GM18519 (cell line): ENCODE data around the gene PLIN4.
"Not testable (repeated sequence)": the region's sequence is repeated elsewhere in the genome, so short reads cannot be mapped to it uniquely, and the experiment has no call there.

Experiments used
- ATAC-seq: cut with Tn5 transposase; IDR thresholded peaks from one replicate; pipeline ENCODE4 v1.9.1; 2021; ENCODE audit warnings: mild to moderate bottlenecking, moderate library complexity; ENCODE audit not compliant: unreplicated experiment, low FRiP score

Gene PLIN4

DNA sequence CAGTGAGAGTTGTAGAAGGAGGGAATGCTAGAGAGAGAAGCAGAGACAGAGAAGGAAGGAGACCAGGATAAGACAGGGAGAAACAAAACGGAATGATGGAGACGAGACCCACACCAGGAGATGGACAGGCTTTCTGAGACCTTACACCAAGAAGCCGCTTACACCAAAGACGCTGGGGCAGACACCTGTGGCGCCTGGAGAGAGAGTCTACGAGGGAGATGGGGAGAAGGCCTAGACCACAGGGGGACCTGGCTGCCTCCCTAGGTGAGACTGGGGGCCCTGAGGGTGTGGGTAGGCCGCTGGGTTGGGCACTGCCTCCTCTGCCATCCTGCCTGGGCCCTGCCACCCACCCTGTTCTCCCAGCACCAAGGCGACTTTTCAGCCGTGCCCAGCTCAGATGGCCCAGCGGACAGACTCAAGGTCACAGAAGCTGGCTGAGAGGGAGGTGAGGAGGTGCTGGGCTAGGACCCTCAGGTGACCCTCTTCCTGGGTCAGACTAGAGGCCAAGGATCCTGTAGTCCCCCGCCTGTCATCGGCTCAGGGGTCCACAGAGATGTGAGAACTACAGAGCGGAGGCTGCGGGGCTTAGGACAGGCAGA is 11.7 kb upstream of the PLIN4 start:
- no peak for ATAC-seq

DNA sequence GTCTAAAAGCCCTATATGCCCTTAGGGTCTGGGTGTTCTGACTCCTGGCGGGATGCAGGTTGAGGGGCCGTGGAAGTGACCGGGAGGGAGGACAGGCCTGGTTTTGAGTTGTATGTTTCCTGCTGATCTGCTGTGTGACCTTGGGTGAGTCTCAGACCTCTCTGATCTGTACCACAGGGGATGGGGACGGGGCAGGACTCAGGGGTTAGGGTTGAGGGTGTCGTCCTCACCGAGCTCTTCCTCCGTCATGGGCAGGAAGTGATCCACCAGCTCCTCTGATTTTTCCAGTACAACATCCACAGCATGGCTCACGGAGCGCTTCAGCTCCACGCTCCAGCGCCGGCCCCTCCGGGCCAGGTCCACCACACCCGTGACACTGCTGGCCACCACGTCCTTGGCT is 10.6 kb upstream of the PLIN4 start:
- no peak for ATAC-seq

DNA sequence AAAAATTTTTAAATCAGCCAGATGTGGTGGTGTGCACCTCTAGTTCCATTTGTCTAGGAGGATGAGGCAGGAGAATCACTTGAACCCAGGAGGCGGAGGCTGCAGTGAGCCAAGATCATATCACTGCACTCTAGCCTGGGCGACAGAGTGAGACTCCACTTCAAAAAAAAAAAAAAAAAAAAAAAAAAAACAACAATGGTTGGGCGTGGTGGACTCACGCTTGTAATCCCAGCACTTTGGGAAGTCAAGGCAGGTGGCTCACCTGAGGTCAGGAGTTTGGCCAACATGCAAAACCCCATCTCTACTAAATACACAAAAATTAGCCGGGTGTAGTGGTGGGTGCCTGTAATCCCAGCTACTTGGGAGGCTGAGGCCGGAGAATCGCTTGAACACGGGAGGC is 9.1 kb upstream of the PLIN4 start:
- not testable (repeated sequence) for ATAC-seq

- ATAC-seq = no peak
Measured at GRCh38 chr19:4525563-4526002, 7.3 kb upstream of the PLIN4 start.

- ATAC-seq = no peak
Measured at GRCh38 chr19:4524808-4525562, 6.7 kb upstream of the PLIN4 start.

DNA sequence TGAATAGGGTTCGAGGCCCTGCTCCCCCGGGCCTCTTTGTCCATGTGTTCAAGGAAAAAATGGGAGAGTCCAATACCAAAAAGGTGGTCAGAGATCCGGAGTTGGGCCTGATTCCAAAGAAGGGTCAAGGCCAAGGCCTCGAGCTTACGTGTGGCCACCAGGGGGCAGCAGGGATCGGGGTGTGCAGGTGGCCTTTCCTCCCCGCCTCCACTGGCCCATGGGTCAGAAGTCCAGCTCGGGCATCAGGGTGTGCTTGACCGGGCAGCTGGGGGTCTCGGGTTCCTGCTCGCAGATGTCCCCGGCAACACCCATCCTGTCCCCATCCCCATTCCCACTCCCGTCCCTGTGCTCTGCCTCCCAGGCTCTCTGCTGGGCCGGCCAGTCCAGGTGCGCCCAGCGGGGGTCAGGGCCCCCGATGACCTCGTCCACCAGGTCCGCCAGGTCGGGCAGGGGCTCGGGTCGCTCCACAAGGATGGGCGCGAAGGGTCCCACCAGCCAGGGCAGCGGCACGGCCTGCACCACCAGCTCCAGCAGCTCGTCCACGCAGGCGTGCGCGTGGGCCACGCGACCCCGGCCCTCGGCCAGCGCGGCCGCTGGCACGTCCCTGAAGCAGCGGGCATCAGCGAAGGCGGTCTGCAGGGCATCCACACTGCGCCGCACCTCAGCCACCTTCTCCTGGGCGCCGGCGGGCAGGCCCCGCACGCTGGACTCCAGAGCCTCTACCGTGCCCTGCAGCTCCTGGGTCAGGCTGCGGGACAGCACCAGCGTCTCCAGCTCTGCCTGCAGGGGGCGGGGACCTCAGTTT is 5.2 kb upstream of the PLIN4 start:
- no peak for ATAC-seq

GRCh38 chr19:4522291-4523002 is 4.2 kb upstream of the PLIN4 start:
- ATAC-seq = no peak

GRCh38 chr19:4521888-4522242 is 3.6 kb upstream of the PLIN4 start:
- ATAC-seq = no peak

DNA sequence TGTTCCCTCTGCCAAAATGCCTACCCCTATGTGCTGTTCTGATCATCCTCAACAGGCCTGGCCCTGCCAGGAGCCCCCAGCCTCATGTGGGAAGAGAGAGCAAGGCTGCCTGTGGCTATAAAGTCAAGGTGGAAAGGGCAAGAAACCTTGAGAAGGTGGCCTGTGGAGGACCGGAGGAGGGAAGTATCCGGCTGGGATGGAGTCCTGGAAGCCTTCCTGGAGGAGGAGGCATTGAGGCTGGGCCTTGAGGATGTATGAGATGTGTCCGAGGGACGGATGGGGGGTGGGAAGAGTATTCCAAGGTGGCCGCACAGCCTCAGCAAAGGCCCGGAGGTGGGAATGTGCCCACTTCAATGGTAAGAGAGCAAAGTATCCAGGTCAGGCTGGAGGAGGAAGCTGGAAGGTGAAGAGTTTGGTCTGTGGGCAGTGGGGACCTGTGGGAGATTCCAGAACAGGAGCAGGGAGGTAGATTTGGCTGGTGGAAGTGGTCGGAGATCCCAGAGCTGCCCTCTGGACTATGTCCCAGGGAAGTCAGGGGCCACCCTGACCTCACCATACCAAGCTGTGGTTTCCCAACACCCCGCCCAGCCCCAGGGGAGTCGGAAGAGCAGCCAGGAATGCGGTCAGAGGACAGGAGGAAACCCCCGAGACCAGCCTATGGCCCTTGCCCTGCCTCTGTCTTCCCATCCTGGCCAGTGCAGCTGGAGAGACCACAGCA is 3.0 kb upstream of the PLIN4 start:
- no peak for ATAC-seq

DNA sequence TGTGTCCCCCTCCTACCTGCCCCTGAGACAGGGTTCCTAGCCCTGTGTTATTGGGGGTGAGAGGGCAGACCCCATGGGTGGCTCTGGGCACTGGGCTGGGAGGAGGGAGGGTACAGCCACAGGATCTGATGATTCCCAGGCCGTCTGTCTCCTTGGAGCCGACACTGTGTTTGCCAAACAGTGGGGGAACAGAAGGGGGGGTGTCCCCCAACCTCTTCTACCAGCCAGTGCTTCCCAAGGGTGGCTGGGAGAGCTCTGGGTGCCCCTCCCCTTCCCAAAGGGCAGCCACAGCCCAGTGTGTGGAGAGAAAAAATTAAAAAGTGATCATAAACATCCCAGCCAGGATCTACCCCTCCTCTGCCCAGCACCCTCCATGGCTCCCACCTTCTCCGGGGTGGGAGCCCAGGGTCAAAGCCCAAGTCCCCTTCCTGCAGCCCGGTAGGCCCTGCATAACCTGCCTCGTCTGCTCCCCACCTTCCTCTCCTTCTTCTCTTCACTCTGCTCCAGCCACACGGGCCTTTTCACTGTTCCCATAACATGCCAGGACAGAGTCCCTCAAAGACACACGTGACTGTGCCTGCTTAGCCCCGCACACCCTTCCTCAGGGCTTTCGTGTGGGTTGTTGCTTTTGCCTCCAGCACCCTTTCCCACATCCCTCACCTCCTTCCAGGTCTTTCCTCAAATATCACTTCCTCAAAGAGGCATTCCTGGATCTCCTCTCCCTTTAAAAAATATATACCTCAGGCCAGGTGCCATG is 1.4 kb upstream of the PLIN4 start:
- no peak for ATAC-seq

DNA sequence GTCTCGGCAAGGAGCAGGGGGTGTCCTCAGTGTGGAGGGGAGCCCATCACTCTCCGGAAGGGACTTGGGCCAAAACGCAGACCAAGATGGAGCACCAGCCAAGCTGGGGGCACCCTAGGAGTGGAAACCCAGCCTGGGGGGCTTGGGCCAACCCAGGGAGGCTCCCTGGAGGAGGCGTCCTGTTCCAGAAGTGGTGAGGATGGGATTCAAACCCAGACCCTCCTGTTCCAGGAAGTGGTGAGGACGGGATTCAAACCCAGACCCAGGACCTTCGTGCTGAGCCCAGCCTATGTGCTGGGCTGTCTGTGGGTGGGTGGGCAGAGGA is 848 bp upstream of the PLIN4 start:
- ATAC-seq = no peak

GRCh38 chr19:4517451-4518057 is 732 bp downstream of the PLIN4 start:
- ATAC-seq = no peak

GRCh38 chr19:4516939-4517300 is 1.4 kb downstream of the PLIN4 start:
- ATAC-seq = no peak

DNA sequence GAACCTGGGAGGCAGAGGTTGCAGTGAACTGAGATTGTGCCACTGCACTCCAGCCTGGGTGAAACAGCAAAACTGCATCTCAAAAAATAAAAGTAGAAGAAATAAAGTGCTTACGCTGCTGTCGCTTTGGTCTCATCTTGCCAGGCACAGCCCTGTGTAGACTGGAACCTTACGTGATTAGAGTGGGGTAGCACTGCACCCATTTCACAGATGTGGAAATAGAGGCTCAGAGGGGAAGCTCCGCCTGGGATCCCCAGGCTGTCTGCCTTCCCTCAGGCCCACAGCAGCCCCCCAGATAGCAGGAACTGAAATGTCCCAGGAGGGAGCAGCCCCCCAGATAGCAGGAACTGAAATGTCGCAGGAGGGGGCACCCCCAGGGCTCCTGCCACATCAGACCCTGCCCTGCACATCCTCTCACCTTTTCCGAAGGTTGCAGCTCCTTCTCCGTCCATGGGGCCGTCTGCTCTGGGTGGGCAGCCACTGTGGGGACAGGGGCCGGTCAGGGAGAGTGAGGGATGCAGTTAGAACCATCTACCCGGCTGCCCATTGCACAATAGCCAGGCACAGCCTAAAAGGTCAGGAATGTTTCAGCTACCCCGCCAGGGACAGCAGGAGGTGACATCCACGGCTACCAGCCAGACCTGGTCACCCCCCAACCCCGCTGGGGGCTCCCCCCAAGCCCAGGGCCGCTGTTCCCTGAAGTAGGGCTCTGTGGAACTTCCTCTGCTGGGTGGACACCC is 1.9 kb downstream of the PLIN4 start:
- ATAC-seq = no peak

DNA sequence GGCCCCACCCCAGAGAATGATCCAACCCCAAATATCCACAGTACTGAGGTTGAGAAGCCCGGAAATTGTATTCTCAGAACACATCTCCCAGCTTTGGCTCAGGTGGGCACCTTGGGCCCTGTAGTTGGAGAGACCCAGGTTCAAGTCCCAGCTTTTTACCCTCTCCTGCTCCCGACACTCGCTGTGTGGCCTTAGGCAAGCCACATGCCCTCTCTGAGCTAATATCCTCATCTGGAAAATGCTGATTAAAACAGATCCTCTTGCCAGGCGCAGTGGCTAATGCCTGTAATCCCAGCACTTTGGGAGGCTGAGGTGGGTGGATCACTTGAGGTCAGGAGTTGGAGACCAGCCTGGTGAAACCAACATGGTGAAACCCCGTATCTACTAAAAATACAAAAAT is 2.6 kb downstream of the PLIN4 start:
- no peak for ATAC-seq

- ATAC-seq = no peak
Measured at GRCh38 chr19:4513248-4513647, 5.0 kb downstream of the PLIN4 start.

DNA sequence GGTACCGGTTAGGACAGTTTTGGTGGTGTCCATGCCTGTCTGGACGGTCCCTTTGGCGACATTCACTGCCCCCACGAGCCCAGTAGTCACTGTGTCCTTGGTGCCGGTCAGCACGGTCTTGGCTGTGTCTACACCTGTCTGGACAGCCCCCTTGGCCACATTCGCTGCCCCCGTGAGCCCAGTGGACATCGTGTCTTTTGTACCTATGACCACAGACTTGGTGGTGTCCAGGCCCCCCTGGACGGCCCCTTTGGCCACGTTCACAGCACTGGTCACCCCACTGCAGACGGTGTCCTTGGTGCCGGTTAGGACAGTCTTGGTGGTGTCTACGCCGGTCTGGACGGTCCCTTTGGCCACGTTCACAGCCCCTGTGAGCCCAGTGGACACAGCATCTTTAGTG is 6.2 kb downstream of the PLIN4 start:
- ATAC-seq = no peak

DNA sequence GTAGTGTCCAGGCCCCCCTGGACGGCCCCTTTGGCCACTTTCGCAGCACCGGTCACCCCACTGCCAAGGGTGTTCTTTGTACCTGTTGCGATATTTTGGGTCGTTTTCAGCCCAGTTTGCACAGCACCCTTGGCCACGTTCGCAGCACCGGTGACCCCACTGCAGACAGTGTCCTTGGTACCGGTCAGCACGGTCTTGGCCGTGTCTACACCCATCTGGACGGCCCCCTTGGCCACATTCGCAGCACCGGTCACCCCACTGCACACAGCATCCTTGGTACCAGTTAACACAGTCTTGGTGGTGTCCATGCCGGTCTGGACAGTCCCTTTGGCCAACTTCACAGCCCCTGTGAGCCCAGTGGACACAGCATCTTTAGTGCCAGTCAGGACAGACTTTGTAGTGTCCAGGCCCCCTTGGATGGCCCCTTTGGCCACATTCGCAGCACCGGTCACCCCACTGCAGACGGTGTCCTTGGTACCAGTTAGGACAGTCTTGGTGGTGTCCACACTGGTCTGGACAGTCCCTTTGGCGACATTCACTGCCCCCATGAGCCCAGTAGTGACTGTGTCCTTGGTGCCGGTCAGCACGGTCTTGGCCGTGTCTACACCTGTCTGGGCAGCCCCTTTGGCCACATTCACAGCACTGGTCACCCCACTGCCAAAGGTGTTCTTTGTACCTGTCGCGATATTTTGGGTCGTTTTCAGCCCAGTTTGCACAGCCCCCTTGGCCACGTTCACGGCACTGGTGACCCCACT is 6.8 kb downstream of the PLIN4 start:
- ATAC-seq = no peak
